ENCODE results near the gene NAA38. TPM values are rescaled to one million over a fixed set of nuclear protein-coding genes. Genes with fewer than 3 reads are reported as not detected.
A peak's percentile ranks its signal among the peaks of the same experiment; 100 is the strongest.
"Not testable (repeated sequence)": the region's sequence is repeated elsewhere in the genome, so short reads cannot be mapped to it uniquely, and the experiment has no call there.

NAA38 gene
- polyA plus RNA-seq, 1 donor from 2014 or later: 170 TPM

DNA sequence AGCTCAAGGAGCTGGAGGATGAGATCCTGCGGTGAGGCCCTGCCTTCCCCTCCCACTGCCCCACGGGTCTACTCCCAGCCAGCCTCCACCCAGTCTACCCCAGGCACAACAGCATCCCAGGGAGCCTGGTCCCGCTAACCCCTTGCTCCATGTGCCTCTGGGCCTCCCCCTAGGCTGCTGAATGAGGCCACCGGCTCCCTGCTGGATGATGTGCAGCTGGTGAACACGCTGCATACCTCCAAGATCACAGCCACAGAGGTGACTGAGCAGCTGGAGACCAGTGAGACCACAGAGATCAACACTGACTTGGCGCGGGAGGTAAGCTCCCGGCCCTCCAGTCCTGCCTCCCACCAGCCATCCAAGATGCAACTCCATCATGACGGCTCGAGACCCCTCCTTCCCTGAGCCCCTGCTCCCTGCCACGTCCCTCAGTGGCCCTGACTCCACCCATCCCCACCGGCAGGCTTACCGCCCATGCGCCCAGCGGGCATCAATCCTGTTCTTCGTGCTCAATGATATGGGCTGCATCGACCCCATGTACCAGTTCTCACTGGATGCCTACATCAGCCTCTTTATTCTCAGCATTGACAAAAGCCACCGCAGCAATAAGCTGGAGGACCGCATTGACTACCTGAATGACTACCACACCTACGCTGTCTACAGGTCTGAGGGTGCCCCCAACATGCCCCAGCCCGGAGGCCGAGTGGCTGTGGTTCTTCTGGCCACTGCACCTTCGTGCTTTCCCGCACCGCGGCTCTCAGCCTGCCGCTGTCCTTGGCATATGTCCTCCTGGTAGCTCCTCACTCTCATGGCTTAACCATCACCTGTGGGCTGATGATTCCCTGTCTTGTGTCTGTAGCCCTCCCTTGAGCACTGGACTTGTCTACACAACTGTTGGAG lies 38.4 kb downstream of the NAA38 start:
- H3K27ac Mint-ChIP-seq: peak overlapping the region in 1 of 3 donors; percentile 85
- no peak overlapping the region for H3K4me3 Mint-ChIP-seq
- H3K9me3 Mint-ChIP-seq: no peaks in the 10 kb centered on the region
- peaks cover 1% of the 10 kb centered on the region for H3K36me3 Mint-ChIP-seq
- no peaks in the 10 kb centered on the region for H3K4me1 Mint-ChIP-seq
- H3K27me3 Mint-ChIP-seq: no peaks in the 10 kb centered on the region

DNA sequence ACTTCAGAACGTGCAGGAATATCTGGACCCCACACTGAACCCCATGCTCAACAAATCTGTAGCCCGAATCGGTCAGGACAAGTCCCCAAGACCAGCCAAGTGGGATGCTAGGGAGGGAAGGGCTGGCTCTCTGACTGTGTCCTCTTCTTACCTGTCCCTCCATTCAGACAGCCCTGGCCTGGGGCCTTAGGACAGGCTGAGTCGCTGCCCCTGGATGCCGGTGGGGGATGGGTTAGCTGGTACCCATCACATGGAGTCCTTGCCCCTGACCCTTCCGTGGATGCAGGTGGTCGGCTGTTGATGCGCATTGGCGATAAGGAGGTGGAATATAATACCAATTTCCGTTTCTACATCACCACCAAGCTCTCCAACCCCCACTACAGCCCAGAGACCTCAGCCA lies 39.3 kb downstream of the NAA38 start:
- H3K36me3 Mint-ChIP-seq: peaks cover 1% of the 10 kb centered on the region
- no peaks in the 10 kb centered on the region for H3K4me1 Mint-ChIP-seq
- H3K27ac Mint-ChIP-seq: peak overlapping the region in 1 of 3 donors; percentile 85
- H3K4me3 Mint-ChIP-seq: no peak overlapping the region
- no peaks in the 10 kb centered on the region for H3K9me3 Mint-ChIP-seq
- no peaks in the 10 kb centered on the region for H3K27me3 Mint-ChIP-seq

DNA sequence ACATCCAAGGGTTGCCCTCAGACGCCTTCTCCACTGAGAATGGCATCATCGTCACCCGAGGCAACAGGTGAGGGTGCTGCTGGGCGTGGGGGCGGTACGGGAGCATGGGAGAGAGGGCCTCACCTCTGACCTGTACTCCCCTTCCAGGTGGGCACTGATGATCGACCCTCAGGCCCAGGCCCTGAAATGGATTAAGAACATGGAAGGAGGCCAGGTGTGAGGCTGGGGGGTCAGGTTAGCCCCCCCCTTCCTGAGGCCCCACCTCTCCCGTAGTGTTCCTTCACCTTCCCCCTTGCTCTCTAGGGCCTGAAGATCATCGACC lies 39.8 kb downstream of the NAA38 start:
- no peaks in the 10 kb centered on the region for H3K27me3 Mint-ChIP-seq
- peaks cover 1% of the 10 kb centered on the region for H3K36me3 Mint-ChIP-seq
- H3K9me3 Mint-ChIP-seq: no peaks in the 10 kb centered on the region
- H3K4me1 Mint-ChIP-seq: no peaks in the 10 kb centered on the region
- no peak overlapping the region for H3K27ac Mint-ChIP-seq
- H3K4me3 Mint-ChIP-seq: no peak overlapping the region

DNA sequence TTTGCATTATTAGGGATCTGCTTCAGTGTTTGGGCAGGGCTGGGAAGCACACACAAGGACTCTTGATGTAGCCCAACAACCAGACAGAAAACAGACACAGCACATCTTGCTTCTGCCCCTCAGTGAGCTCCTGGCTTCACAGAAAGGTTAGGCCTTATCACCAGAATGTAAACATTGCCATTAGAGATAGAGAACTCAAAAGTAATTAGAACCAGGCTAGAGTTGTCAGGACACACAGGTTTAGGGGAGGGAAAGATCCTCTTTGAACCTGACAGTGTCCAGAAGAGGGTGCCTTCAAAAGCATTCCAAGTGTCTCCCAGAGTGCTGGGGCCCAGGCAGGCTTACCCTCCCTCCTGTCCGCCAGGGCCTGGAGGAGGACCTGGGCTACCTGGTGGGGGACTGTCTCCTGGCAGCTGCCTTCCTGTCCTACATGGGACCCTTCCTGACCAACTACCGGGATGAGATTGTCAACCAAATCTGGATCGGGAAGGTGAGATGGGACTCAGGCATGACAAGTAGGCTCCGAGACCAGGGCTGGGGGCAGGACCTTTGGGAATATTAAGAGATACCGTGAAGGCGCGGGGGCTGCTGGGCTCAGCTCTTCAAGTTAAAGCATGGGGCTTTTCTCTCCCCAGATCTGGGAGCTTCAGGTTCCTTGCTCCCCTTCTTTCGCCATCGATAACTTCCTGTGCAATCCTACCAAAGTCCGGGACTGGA lies 40.3 kb downstream of the NAA38 start:
- Mint-ChIP-seq H3K36me3 (peaks cover 1% of the 10 kb centered on the region), H3K27ac (no peak overlapping the region), H3K9me3 (no peaks in the 10 kb centered on the region), H3K4me1 (no peaks in the 10 kb centered on the region), H3K27me3 (no peaks in the 10 kb centered on the region), H3K4me3 (no peak overlapping the region)

GRCh38 chr17:7814969-7815368 lies 42.4 kb downstream of the NAA38 start:
- H3K27ac Mint-ChIP-seq: no peak overlapping the region

DNA sequence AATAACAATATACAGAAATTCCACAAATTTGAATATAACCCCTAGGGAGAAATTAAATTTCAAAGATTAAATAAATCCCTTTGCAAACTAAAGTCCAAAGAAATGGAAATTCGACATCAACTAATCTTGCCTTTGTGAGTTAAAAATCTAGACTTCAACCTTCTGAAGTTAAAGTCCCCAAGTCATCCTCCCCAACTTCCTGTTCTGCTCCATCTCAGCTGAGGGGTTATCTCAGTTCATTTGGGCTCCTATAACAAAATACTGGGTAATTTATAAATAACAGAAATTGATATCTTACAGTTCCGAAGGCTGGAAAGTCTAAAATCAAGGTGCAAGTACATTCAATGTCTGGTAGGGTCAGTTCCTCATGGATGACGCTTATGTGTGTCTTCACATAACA lies 46.1 kb downstream of the NAA38 start:
- Mint-ChIP-seq H3K27ac (no peak overlapping the region), H3K4me1 (no peaks in the 10 kb centered on the region), H3K4me3 (no peak overlapping the region), H3K9me3 (no peaks in the 10 kb centered on the region), H3K36me3 (no peaks in the 10 kb centered on the region), H3K27me3 (peaks cover 10% of the 10 kb centered on the region)

More at GRCh38 chr17:7814969-7815368, 42.4 kb downstream of the NAA38 start:
- Mint-ChIP-seq H3K4me3 (no peak overlapping the region), H3K36me3 (peaks cover 1% of the 10 kb centered on the region), H3K27me3 (no peaks in the 10 kb centered on the region), H3K9me3 (no peaks in the 10 kb centered on the region), H3K4me1 (no peaks in the 10 kb centered on the region)

DNA sequence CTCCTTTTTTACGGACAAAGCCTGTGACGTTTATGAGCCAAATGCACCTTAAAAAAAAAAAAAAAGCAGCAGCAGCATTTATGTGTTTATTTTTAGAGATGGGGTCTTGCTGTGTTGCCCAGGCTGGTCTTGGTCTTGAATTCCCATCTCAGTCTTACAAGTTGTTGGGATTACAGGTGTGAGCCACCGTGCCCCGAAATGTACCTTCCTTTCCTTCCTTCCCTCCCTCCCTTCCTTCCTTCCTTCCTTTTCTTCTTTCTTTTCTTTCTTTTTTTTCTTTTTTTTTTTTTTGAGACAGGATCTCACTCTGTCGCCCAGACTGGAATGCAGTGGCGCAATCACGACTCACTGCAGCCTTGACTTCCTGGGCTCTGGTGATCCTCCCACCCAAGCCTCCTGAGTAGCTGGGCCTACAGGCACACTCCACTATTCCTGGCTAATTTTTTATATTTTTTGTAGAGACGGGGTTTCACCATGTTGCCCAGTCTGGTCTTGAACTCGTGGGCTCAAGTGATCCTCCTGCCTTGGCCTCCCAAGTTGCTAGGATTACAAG lies 47.5 kb downstream of the NAA38 start:
- not testable (repeated sequence) for H3K9me3 Mint-ChIP-seq, H3K4me3 Mint-ChIP-seq, H3K27me3 Mint-ChIP-seq, H3K4me1 Mint-ChIP-seq, H3K27ac Mint-ChIP-seq, H3K36me3 Mint-ChIP-seq

DNA sequence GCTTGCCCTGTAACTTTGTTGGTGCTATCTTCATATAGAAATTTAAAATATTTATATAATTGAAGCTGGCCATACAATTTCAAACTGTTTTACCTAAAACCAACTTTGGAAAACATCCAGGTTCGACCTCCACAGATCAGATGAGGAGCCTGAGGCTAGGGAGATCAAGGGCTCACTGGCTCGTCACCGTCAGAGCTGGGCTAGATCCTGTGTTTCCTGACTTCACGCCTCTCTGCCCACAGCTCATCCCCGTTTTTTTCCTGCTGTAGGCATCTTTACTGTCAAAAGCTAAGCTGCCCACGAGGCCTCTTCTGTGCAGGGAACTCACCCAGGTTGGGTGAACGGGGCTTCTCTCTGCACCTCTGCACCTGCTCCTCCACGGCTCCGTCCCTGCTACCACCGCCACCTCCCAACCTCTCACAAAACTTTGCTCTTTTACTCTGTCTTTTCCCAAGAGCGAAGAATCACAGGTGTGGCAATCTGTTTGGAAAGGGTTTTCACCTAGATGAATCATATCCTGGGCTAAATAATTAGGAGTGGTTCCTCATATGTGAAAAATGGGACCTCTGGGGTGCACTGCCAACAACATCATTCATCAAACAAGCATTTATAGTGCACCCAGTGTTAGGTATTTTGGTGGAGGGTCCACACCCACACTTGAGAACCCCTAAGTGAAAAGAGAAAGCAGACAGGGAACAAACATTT lies 48.1 kb downstream of the NAA38 start:
- no peak overlapping the region for H3K4me3 Mint-ChIP-seq
- no peaks in the 10 kb centered on the region for H3K9me3 Mint-ChIP-seq
- H3K27ac Mint-ChIP-seq: no peak overlapping the region
- peaks cover 10% of the 10 kb centered on the region for H3K27me3 Mint-ChIP-seq
- no peaks in the 10 kb centered on the region for H3K36me3 Mint-ChIP-seq
- H3K4me1 Mint-ChIP-seq: no peaks in the 10 kb centered on the region

DNA sequence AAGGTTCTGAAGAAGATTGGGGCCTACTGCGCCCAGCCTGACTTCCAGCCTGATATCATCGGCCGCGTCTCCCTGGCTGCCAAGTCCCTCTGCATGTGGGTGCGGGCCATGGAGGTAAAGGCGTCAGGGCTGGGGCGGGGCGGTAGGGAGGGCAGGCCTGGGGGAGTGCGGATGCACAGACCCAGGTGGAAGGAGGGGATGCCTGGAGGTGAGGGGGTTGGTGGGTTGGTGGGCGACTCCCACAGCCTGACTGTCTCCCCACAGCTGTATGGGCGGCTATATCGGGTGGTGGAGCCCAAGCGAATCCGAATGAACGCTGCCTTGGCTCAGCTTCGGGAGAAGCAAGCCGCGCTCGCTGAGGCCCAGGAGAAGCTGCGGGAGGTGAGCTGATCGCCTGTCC lies 50.2 kb downstream of the NAA38 start:
- H3K36me3 Mint-ChIP-seq: no peaks in the 10 kb centered on the region
- no peaks in the 10 kb centered on the region for H3K9me3 Mint-ChIP-seq
- H3K4me1 Mint-ChIP-seq: peaks cover 0 to 3% (median 2%) of the 10 kb centered on the region in 3 donors
- H3K27ac Mint-ChIP-seq: no peak overlapping the region
- peaks cover 22% of the 10 kb centered on the region for H3K27me3 Mint-ChIP-seq
- H3K4me3 Mint-ChIP-seq: no peak overlapping the region

Other genes with a start within 250 kb of the NAA38 start
- 20.0 TPM for gene FXR2, start 242.7 kb downstream of the NAA38 start, polyA plus RNA-seq
- gene SAT2, start 229.7 kb downstream of the NAA38 start, polyA plus RNA-seq: 37.7 TPM
- gene SHBG, start 227.4 kb downstream of the NAA38 start, polyA plus RNA-seq: not detected
- not detected for gene ATP1B2, start 206.6 kb downstream of the NAA38 start, polyA plus RNA-seq
- gene TP53, start 170.1 kb downstream of the NAA38 start, polyA plus RNA-seq: 55.0 TPM
- gene WRAP53, start 169.1 kb downstream of the NAA38 start, polyA plus RNA-seq: 15.3 TPM
- gene EFNB3, start 152.4 kb downstream of the NAA38 start, polyA plus RNA-seq: not detected
- not detected for gene DNAH2, start 139.8 kb downstream of the NAA38 start, polyA plus RNA-seq
- gene KDM6B, start 23.3 kb downstream of the NAA38 start, polyA plus RNA-seq: 1.9 TPM
- gene TMEM88, start 2.5 kb downstream of the NAA38 start, polyA plus RNA-seq: not detected
- gene CYB5D1, start 444 bp upstream of the NAA38 start, polyA plus RNA-seq: 8.0 TPM
- gene CHD3, start 31.2 kb upstream of the NAA38 start, polyA plus RNA-seq: 2.4 TPM
- 3.1 TPM for gene RNF227, start 58.7 kb upstream of the NAA38 start, polyA plus RNA-seq
- gene KCNAB3, start 72.3 kb upstream of the NAA38 start, polyA plus RNA-seq: 0.51 TPM
- 220 TPM for gene TRAPPC1, start 74.4 kb upstream of the NAA38 start, polyA plus RNA-seq
- gene CNTROB, start 74.6 kb upstream of the NAA38 start, polyA plus RNA-seq: 11.0 TPM
- 0.18 TPM for gene GUCY2D, start 145.1 kb upstream of the NAA38 start, polyA plus RNA-seq
- not detected for gene ALOX15B, start 181.5 kb upstream of the NAA38 start, polyA plus RNA-seq
- 0.41 TPM for gene ALOX12B, start 230.2 kb upstream of the NAA38 start, polyA plus RNA-seq

Data from IgD-negative memory B cell (primary cell).